ENCODE measurements around the gene CALML5. TPM values are rescaled to one million over a fixed set of nuclear protein-coding genes. Genes with fewer than 3 reads are reported as not detected.

The CALML5 gene
- total RNA-seq, 2 experiments from 2014 or later, result not detected

GRCh38 chr10:5514226-5514850 lies 15.0 kb upstream of the CALML5 start:
- ATAC-seq, result no peak
- Mint-ChIP-seq H3K27me3 (peaks cover 2% of the 10 kb centered on the region), H3K4me3 (no peak overlapping the region), H3K9me3 (no peaks in the 10 kb centered on the region), H3K36me3 (ENCODE audit: low read depth) (no peaks in the 10 kb centered on the region), H3K4me1 (ENCODE audit: low read depth) (peaks cover 12% of the 10 kb centered on the region), H3K27ac (no peak overlapping the region)
- no peak for TF ChIP-seq CTCF (IDR thresholded peaks at IDR 0.05)
- ChIA-PET POLR2A (no interaction called here), CTCF (interaction anchor here (1.8 kb wide), 1 partner anchor 109 kb away, joined by 7 read pairs; no protein-coding TSS in a partner anchor)
- no peak for DNase-seq
- intact Hi-C loops (cut with micrococcal nuclease), result no loop called here

GRCh38 chr10:5512881-5513612 lies 13.7 kb upstream of the CALML5 start:
- Mint-ChIP-seq H3K9me3 (no peaks in the 10 kb centered on the region), H3K4me3 (no peak overlapping the region), H3K4me1 (ENCODE audit: low read depth) (peaks cover 12% of the 10 kb centered on the region), H3K27ac (no peak overlapping the region), H3K36me3 (ENCODE audit: low read depth) (no peaks in the 10 kb centered on the region), H3K27me3 (peaks cover 2% of the 10 kb centered on the region)
- ChIA-PET POLR2A (no interaction called here), CTCF (interaction anchor here (1.0 to 1.8 kb wide), 2 partner anchors 80 to 110 kb away, joined by 3 to 7 read pairs; no protein-coding TSS in a partner anchor)
- TF ChIP-seq CTCF (IDR thresholded peaks at IDR 0.05), result no peak
- DNase-seq, result peak; percentile 65
- intact Hi-C loops (cut with micrococcal nuclease), result no loop called here
- ATAC-seq, result peak; percentile 68

GRCh38 chr10:5512331-5512730 lies 13.0 kb upstream of the CALML5 start:
- H3K4me3 Mint-ChIP-seq, result no peak overlapping the region
- ChIA-PET POLR2A (no interaction called here), CTCF (interaction anchor here (1.0 kb wide), 1 partner anchor 110 kb away, joined by 4 read pairs; no protein-coding TSS in a partner anchor)
- peaks cover 12% of the 10 kb centered on the region for H3K4me1 Mint-ChIP-seq (ENCODE audit: low read depth)
- no peak for TF ChIP-seq CTCF (IDR thresholded peaks at IDR 0.05)
- peaks cover 2% of the 10 kb centered on the region for H3K27me3 Mint-ChIP-seq
- no peak for DNase-seq
- intact Hi-C loops (cut with micrococcal nuclease), result no loop called here
- no peaks in the 10 kb centered on the region for H3K36me3 Mint-ChIP-seq (ENCODE audit: low read depth)
- H3K9me3 Mint-ChIP-seq, result no peaks in the 10 kb centered on the region
- no peak overlapping the region for H3K27ac Mint-ChIP-seq
- ATAC-seq, result no peak

DNA sequence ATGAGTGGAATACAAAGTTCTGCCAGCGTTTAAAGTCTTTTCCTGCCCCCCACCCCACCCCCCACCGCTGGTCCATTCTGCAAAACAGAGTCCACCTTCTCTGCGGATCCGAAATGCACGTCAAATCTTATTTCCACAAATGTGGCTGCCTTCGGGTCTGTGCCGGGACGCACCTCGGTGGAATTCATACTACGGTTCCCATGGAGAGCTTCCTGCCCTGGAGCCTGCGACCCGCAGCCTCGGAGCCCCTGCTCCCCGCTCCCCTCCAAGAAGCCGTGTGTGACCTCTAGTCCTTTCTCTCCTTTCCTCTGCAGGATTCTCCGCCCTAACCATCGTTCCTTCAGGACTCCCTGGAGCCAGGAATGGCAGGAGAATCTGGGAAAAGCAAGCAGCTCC lies 12.5 kb upstream of the CALML5 start:
- Mint-ChIP-seq H3K36me3 (ENCODE audit: low read depth) (no peaks in the 10 kb centered on the region), H3K4me1 (ENCODE audit: low read depth) (peaks cover 12% of the 10 kb centered on the region), H3K4me3 (no peak overlapping the region), H3K9me3 (no peaks in the 10 kb centered on the region), H3K27me3 (peaks cover 2% of the 10 kb centered on the region), H3K27ac (no peak overlapping the region)
- CTCF ChIA-PET, result interaction anchor here (1.0 kb wide), 1 partner anchor 111 kb away, joined by 4 read pairs; no protein-coding TSS in a partner anchor
- TF ChIP-seq CTCF (IDR thresholded peaks at IDR 0.05), result no peak
- no peak for DNase-seq
- POLR2A ChIA-PET, result no interaction called here
- intact Hi-C loops (cut with micrococcal nuclease), result no loop called here
- no peak for ATAC-seq

Measured in activated CD8-positive, alpha-beta T cell treated with anti-CD3 and anti-CD28 coated beads for 36 hours (primary cell).